Spinal cord (tissue), 4 donors: ENCODE measurements around the gene PRSS1. TPM values are rescaled to one million over a fixed set of nuclear protein-coding genes. Genes with fewer than 3 reads are reported as not detected.

Experiments
- polyA plus RNA-seq, 2 donors: library from polyadenylated mRNA; unstranded; fragments of 120-200 nt; gene quantifications; one replicate each; pipeline ENCODE4 v1.2.1, GENCODE V29; 2013; ENCODE audit not compliant: insufficient read length in 2 of 2
- small RNA-seq: library from RNA; depleted of rRNA; stranded (forward); fragments of <200 nt; gene quantifications from one replicate; pipeline ENCODE3, GENCODE V24; 2014; ENCODE audit warnings: low replicate concordance
- total RNA-seq, 2 donors: library from RNA; depleted of rRNA in 1 of 2; stranded (reverse); fragments of 120-200 nt in 1 of 2; fragments of >200 nt in 1 of 2; gene quantifications; one replicate each; pipeline versions ENCODE4 v1.2.3 to v1.2.4, GENCODE V29; 2013 to 2014

PRSS1 gene
- total and polyA plus RNA-seq, 4 donors: 0.43 to 0.89 TPM; not detected in 2

Small RNA genes within 50 kb of the gene (small RNA-seq; reads per million reads assigned to genes)
- gene TRBD1: not detected
- not detected for gene TRBJ1-1
- gene TRBJ1-2: not detected
- not detected for gene TRBJ1-3
- not detected for gene TRBJ1-4
- gene TRBJ1-5: not detected
- gene TRBJ1-6: not detected
- gene TRBJ2-1: not detected
- not detected for gene TRBJ2-2
- not detected for gene TRBJ2-2P
- not detected for gene TRBJ2-3
- gene TRBJ2-4: not detected
- gene TRBJ2-5: not detected
- gene TRBJ2-6: not detected
- gene TRBJ2-7: not detected

Other genes with a start within 250 kb of the PRSS1 start
- not detected for gene PRSS2, start 21.5 kb downstream of the PRSS1 start, total RNA-seq
- not detected for gene PRSS2, start 21.5 kb downstream of the PRSS1 start, polyA plus RNA-seq
- gene EPHB6, start 105.6 kb downstream of the PRSS1 start, total RNA-seq: 10 to 100 TPM; 15.6 to 20.3 TPM
- gene EPHB6, start 105.6 kb downstream of the PRSS1 start, polyA plus RNA-seq: 10 to 100 TPM; 47.4 to 54.6 TPM
- under 1 TPM; 0.10 to 0.66 TPM for gene TRPV6, start 136.3 kb downstream of the PRSS1 start, total RNA-seq
- 1 to 10 TPM; 1.2 to 1.5 TPM for gene TRPV6, start 136.3 kb downstream of the PRSS1 start, polyA plus RNA-seq
- gene TRPV5, start 184.3 kb downstream of the PRSS1 start, total RNA-seq: under 1 TPM in 1 of 2 donors, not detected in 1; 0.11 TPM
- under 1 TPM in 1 of 2 donors, not detected in 1; 0.24 TPM for gene TRPV5, start 184.3 kb downstream of the PRSS1 start, polyA plus RNA-seq
- gene LLCFC1, start 190.0 kb downstream of the PRSS1 start, total RNA-seq: not detected
- gene LLCFC1, start 190.0 kb downstream of the PRSS1 start, polyA plus RNA-seq: under 1 TPM in 1 of 2 donors, not detected in 1; 0.38 TPM
- 1 to 10 TPM in 1 of 2 donors, under 1 TPM in 1; 0.99 to 3.4 TPM for gene KEL, start 212.9 kb downstream of the PRSS1 start, total RNA-seq
- 1 to 10 TPM in 1 of 2 donors, under 1 TPM in 1; 0.60 to 1.6 TPM for gene KEL, start 212.9 kb downstream of the PRSS1 start, polyA plus RNA-seq